HT-29 (cell line): ENCODE data around the gene ARFRP1. TPM values are rescaled to one million over a fixed set of nuclear protein-coding genes. Genes with fewer than 3 reads are reported as not detected.

Experiments
- DNase-seq: peaks from one replicate; pipeline ENCODE4 v3.0.0-alpha.2; 2015; ENCODE audit warnings: low spot score
- total RNA-seq: library from RNA; depleted of rRNA; stranded (reverse); fragments of >200 nt; shearing (Covaris generic); gene quantifications from 2 replicates; pipeline ENCODE4 v1.2.3, GENCODE V29; 2014; rRNA removed

Gene ARFRP1
- 82.0 and 86.1 TPM in 2 replicates for total RNA-seq

DNA sequence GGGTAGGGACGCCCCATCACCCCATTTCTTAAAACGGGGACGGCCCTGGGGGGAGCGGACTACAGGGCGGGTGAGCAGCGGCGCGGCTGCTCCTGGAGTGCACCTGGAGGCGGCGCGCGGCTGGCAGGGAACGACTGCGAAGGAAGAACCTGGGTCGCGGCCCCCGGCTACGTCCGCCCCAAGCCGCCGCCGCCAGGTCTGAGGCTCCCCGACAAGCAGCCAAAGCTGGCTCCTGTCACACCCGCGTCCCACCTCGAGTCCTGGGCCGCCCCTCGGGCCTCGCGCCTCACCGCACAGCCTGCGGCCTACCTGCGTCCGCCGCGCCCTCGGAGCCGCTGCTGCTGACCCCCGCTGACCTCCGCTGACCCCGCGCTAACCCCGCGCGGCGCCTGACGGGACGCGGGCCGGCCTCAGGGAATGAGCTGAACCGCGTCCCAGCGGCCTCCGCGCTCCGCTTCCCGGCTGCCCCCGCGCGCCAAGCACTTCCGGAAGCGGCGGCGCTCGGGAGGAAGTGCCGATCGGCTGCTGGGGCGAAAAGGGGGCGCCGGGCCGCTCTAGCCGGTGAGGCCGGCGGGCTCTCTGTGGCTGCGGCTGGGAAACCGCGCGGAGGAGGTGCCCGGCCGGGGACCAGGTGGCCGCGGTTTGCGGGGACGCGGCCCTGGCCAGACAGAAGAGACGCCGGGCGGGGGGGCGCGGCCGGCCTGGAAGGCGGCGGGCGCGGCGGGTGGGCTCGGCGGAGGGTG lies at the start of gene ARFRP1, which contains the start of gene ZGPAT:
TSS of gene ARFRP1 (minus strand) at position 419 of the 743 bp plus-strand sequence. CDS start 885 bp downstream, outside the sequence.
TSS of gene ZGPAT (plus strand) at position 482 of the 743 bp plus-strand sequence. CDS start 542 bp downstream, outside the sequence.
- DNase-seq: peak; percentile 92

DNA sequence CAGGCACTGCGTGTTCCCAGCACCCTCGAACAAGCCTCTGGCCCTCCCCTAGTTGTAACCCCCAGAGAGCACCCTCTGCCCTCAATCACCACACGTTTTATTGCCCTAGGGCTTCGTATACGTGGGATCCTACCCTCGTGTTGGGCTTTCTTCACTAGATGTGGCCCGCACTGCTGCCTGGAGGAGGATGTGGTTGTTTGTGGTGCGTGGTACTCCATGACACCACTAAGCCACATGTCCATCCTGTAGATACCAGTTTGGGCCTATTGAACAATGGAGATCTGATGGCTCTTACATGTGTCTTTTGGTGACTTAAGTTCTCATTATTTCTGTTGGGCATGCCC lies 48.8 kb upstream of the ARFRP1 start:
- no peak for DNase-seq

DNA sequence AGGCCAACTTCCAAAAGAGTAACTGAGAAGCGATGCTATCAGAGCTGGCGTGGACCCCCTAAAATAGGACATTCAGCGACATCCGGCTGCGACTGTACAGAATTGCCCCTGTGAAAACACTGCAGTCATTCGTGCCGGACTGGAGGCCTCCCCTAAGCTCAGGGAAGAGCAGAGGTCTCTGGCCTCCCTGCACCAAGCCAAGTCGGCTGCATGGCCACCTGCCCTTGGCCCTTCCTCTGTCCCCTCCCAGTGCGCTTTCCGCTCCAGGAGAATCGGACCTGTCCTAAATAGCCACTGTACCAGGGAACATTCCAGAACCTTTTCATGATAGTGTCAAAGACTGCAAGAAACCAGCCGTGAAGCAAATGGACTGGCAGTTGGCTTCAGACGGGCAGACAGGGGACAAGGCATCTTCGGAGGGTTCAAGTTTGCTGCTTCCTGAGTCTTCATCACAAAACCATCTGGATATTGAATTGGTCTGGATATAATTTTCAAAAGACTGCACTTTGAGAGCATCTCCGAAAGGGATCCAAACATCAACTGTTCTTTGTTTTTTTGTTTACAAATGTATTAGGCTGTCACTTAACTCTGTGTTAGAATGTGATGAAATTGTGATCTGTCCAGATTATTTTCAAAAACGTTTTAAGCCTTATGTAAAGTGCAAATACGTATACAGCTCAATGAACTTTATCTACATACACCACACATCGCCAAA lies 48.3 kb upstream of the ARFRP1 start:
- no peak for DNase-seq

DNA sequence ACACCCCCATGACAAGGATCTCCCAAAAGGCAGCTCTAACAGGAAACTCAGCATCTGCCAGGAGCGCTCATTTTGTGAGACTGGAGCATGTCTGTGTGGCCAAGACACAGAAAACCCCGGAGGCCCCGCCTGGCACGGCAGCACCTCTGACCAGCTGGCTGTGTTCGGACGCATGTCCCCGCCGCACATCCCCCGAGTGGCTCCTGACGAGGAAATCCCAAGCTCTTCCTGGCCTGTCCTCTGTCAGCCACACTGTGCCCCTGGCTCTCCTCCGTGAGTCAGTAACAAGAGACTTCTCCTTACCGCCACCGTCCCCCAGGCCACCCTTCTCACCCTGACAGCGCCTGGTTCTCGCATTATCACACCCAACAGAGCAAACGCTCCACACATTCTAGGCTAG lies 46.2 kb upstream of the ARFRP1 start:
- DNase-seq: no peak

- DNase-seq: no peak
Observed at GRCh38 chr20:63753381-63753780, 45.6 kb upstream of the ARFRP1 start.

DNA sequence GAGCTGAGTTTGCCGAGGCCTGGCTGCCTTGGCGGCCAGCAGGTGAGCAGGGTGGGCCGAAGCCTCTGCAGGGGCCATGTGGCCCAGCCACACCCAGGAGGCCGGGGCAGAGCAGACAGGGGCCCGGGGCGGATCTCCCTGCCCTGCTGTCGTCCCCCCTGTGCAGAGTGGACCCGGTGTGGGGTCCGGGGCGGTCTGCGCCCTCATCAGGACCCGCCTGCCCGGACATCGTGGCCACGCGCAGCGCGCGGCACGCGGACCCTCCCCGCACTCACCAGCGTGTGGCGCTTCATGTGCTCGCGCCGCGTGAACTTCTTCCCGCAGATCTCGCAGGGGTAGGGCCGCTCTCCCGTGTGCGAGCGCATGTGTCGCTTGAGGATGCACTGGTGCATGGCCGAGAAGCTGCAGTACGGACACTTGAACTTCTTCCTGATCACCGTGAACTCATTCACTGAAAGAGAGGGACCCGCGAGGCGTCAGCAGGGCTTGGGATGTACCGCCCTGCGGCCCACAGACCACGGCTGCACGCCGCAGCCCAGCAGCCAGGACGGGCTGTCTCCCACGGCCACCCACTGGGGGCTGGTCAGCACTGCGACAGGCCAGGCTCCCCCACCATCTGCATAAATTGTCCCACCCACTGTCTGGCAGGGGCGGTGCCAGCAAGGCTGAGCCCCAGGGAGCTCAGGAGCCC lies 44.8 kb upstream of the ARFRP1 start:
- no peak for DNase-seq

GRCh38 chr20:63751471-63752271 lies 43.9 kb upstream of the ARFRP1 start:
- DNase-seq: no peak

GRCh38 chr20:63750807-63751470 lies 43.2 kb upstream of the ARFRP1 start:
- DNase-seq: no peak

DNA sequence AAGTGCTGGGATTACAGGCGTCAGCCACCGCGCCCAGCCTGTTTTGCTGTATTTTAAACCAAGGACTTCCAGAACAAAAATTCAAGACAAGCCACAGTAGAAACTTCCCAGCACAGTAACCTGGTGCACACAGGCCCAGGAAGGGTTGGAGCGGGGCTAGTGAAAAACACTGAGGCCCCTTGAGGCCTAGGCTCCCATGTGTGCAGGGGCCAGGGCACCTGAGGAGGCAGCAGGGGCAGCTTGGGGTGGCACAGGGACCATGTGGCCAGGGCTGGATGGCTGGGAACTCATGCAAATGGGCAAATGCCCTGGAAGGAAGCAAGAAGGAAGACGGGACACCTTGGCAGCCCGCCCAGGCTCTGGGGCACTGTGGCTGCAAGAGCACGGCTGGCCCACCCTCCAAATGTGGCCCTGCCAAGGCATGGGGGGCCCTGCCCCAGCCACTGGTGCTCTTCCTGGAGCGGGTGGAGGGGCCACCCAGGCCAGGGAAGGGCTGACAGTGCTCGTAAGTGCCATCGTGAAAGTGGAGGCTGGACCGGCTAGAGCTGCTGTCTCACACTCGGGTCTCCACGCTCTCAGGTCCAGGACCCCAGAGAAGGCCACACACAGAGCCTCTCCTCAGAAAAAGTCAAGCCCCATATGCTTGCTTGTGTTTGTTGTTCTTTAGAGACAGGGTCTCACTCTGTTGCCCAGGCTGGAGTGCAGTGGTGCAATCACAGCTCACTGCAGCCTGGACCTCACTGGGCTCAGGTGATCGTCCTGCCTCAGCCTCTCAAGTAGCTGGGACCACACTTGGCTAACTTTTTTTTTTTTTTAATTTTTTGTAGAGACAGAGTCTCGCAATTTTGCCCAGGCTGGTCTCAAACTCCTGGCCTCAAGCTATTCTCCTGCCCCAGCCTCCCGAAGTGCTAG lies 42.1 kb upstream of the ARFRP1 start:
- no peak for DNase-seq

GRCh38 chr20:63748934-63749270 lies 41.1 kb upstream of the ARFRP1 start:
- DNase-seq: no peak

GRCh38 chr20:63748070-63748933 lies 40.5 kb upstream of the ARFRP1 start:
- DNase-seq: no peak

GRCh38 chr20:63747622-63748069 lies 39.9 kb upstream of the ARFRP1 start:
- no peak for DNase-seq

DNA sequence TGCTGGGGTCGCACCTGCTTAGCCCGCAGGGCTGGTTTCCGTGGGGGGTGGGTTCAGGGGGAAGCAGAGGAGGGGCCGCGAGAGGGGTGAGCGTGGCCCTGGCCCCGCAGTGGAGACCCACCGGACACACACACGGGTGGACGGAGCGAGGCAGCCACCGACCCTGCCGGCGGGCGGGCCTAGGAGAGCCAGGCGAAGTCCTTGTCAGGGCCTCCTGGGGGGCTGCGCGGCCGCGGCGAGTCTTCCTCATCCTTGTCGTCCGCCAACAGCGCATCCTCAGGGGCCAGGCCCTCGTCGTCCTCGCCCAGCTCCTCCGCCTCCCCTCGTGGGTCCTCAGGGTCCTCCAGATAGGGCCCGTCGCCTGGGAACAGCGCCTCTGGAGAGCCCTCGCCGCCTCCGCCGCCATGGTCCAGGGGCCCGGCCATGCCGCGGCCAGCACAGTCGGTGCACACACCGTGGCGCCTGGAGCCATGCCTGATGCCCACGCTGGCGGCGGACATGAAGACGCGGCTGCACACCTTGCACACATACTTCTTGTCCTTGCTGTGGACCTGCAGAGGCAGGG lies 39.1 kb upstream of the ARFRP1 start:
- DNase-seq: no peak

DNA sequence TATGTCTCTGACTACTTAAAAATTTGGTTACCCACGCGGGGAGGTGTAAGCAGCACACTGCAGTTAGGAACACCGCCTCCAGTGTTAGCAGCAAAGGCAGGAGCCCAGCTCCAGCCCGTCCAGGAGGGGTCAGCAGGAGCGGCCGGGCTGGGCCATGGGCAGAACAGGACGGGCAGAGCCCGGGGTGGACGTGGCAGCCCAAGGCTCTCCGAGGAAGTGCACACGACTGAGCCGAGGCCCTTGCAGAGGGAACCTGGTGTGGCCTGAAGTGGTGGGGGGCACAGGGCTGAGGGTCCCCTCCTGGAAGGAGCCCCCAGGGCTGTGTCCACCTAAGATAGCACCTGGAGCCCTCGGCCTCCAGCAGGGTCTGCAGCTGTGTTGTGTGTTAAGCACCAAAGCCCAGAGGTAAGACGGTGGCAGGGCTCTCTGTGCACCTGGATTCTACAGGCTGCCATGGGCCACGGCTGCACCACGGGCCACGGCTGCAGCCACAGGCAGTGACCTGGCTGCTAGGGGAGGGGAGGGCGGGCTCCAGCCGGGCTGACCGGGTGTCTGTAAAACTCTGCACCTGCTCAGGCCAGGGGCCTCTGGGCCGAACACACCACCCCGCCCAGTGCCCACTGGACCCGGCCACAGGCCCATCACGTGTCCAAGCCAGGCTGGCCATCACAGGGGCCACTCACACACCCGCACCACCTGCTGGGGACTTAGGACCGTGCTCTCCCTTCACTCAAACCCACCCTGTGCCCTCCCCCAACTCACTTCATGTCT lies 38.4 kb upstream of the ARFRP1 start:
- no peak for DNase-seq

- no peak for DNase-seq
Observed at GRCh38 chr20:63745424-63745805, 37.6 kb upstream of the ARFRP1 start.

DNA sequence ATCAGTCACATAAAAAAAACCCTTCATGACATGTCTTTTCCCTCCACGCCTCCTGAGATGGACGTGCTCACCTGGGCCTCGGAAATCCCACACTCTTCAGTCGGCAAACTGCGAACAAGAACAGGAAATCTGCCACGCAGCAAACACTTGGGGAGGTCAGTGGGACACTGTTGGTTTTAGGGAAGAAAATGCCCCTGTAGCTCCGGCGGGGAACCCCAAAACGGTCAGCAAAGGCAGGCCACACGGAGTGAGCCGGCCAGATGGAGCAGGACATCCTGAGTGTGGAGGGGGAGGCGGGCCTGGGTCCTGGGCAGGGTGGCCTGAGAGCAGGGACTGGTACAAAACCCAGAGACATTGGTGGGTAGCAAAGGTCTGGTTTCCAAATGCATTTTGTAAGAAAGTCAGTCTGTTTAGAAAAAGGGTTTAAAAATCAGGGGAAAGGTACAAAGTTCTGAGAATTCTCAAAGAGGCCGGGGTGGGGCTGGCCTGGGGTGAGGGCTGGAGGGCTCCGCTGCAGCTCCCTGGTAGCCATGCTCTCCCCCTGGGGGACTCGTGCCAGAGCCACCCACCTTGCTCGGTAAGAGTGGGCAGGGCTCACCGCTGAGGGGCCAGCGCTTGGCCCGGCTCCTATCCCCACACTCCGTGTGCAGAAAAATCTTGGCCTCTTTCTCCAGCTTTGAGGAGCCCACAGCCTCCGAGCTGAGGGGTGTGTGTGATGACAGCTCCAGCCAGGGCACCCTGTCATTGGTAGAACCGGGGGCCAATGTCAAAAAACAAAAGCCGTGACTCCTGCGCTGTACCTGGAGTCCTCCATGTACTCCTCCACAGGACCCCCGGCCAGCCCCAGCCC lies 37.0 kb upstream of the ARFRP1 start:
- no peak for DNase-seq

GRCh38 chr20:63744158-63744557 lies 36.4 kb upstream of the ARFRP1 start:
- DNase-seq: no peak
